ENCODE results near the gene PPP1R12A.
A peak's percentile ranks its signal among the peaks of the same experiment; 100 is the strongest.
"Not testable (repeated sequence)": the region's sequence is repeated elsewhere in the genome, so short reads cannot be mapped to it uniquely, and the experiment has no call there.

The PPP1R12A gene

GRCh38 chr12:79935021-79935623, at the start of gene PPP1R12A:
Gene PPP1R12A (minus strand): TSS chr12:79935097. CDS start chr12:79934931, 166 bp downstream.
- peak; percentile 77 to 93 (median 79) for DNase-seq (ENCODE audit: low read depth in 2 of 3, low spot score in 2 of 3)

DNA sequence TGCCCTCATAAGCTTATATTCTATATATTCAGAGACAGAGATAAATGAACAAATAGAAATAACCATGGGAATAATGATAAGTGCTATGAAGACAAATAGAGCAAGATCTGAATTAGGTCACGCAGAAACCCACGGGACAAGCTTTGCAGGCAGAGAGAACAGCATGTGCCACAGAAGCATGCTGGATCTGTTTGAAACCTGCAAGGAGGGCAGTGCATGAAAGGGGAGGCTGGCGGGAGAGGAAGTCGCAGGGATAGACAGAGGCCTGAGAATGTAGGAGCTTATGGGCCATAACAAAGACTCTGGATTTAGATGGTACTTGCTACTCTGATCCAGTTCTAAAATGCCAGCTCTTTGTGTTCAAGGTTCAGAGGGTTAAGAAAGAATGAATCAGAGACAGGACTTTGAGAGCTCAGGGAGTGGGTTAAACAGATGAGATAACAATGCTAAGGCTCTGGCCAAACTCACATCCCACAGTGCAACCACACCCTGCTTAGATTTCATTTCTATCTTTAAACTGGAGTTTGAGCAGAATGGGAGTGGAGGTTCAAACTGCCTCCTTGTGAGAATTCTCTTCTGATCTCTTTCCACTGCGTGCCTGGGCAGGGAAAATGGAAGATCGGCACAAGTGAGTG, 49.2 kb upstream of the PPP1R12A start:
- DNase-seq (ENCODE audit: low read depth in 2 of 3, low spot score in 2 of 3), result no peak

DNA sequence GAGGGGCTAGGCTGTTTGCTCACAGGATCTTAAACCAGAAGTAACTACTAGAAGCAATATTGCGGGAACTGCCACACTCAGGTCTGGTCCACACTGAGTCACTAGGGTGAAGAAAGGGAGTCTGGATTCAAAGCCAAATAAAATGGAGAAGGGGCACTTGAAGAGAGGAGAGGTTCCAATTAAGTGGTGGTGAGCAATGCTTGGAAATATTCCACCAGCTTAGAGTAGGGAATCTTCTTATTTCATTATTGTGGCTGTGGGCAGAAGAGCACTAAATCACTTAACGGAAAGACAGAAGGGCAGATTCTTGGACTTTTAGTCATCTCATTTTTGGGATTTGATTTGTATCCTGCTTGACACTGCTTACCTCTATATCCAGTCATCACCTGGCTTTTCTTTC, 48.6 kb upstream of the PPP1R12A start:
- no peak for DNase-seq (ENCODE audit: low read depth in 2 of 3, low spot score in 2 of 3)

GRCh38 chr12:79982086-79983062, 47.5 kb upstream of the PPP1R12A start:
- no peak for DNase-seq (ENCODE audit: low read depth in 2 of 3, low spot score in 2 of 3)

DNA sequence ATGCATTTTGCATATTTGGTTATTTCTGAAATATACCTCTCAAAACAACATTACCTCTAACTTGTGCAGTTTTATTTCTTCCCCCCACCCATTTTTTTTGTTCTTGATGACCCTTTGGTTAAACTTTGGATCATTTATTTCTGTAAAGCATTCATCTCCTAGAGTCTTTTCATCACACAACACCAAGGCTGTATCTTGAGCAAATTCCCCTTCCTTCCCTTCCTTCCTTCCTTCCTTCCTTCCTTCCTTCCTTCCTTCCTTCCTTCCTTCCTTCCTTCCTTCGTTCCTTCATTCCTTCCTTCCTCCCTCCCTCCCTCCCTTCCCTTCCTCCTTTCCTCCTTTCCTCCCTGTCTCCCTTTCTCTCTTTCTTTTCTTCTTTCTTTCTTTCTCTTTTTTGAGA, 43.8 kb upstream of the PPP1R12A start:
- DNase-seq (ENCODE audit: low read depth in 2 of 3, low spot score in 2 of 3), result no peak

GRCh38 chr12:79977856-79978460, 43.1 kb upstream of the PPP1R12A start:
- not testable (repeated sequence) for DNase-seq (ENCODE audit: low read depth in 2 of 3, low spot score in 2 of 3)

DNA sequence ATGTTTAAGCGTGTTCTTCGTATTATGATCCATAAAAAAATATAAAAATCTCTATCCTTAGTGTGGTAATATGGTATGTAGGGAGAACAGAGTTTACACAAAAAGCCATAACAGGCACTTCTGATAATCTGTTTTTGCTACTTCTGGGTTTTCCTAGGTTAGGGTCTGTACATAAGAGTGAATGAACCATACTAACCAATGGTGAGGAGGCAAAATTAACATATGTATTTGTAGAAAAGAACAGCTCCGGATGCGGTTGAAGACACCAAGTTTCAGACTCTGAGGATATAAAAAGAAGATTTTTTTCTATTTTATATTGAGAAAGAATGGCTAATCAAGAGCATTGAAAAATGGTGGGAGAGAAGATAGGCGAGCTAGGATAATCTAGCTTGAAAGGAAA, 40.2 kb upstream of the PPP1R12A start:
- no peak for DNase-seq (ENCODE audit: low read depth in 2 of 3, low spot score in 2 of 3)

GRCh38 chr12:79973801-79974200, 38.9 kb upstream of the PPP1R12A start:
- no peak for DNase-seq (ENCODE audit: low read depth in 2 of 3, low spot score in 2 of 3)

- DNase-seq (ENCODE audit: low read depth in 2 of 3, low spot score in 2 of 3), result no peak
These were observed 29.3 kb upstream of the PPP1R12A start for GRCh38 chr12:79964100-79964627.

DNA sequence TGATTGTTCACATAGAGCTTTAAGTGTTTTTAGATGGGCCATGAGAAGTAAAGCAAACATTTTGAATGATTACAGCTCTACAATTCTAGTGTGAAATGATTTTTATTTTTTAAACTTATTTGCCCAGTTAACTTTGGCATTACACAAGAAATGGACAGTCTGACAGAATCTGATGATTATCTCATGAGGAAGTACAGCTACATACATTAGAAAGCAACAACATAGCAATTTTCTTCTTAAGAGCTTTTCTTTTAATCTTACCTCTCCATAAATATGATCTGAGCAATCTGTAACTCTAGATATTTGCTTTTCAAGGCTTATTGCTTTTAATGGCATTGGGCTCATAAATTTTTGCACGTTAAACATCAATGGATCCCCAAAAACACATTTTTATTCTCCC, 26.5 kb upstream of the PPP1R12A start:
- no peak for DNase-seq (ENCODE audit: low read depth in 2 of 3, low spot score in 2 of 3)

GRCh38 chr12:79959484-79959883, 24.6 kb upstream of the PPP1R12A start:
- no peak for DNase-seq (ENCODE audit: low read depth in 2 of 3, low spot score in 2 of 3)

DNA sequence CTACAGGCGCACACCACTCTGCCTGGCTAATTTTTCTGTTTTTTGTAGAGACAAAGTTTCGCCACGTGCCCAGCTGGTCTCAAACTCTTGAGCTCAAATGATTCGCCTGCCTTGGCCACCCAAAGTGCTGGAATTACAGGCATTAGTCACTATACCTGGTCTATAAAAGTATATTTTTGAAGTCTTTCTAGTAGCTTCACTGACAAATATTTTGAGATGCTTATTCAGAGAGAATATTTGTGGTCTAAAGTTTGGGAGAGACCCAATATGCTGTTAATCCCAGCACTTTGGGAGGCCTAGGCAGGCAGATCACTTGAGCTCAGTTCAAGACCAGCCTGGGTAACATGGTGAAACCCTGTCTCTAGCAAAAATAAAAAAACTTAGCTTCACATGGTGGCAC, 22.0 kb upstream of the PPP1R12A start:
- DNase-seq (ENCODE audit: low read depth in 2 of 3, low spot score in 2 of 3), result no peak

- DNase-seq (ENCODE audit: low read depth in 2 of 3, low spot score in 2 of 3), result no peak
These were observed 20.7 kb upstream of the PPP1R12A start for GRCh38 chr12:79955561-79955960.

DNA sequence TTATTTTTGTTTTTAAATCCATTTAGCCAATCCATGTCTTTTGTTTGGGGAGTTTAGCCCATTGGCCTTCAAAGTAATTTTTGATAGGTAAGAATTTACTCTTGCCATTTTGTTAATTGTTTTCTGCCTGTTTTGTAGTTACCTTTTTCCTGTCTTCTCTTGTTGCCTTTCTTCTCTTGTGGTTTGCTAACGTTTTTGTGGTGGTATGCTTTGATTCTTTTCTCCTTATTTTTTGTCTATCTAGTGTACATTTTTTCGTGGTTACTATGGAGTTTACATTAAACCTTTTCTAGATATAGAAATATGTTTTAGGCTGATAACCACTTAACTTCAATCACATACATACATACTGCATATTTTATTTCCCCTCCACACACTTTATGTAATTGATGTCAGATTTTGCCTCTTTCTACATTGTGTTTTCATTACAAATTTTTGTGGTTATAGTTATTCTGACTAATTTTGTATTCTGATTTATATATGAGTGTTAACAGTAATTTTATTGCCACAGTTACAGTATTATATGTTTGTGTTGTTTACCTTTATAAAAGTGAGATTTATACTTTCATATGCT, 19.2 kb upstream of the PPP1R12A start:
- no peak for DNase-seq (ENCODE audit: low read depth in 2 of 3, low spot score in 2 of 3)

DNA sequence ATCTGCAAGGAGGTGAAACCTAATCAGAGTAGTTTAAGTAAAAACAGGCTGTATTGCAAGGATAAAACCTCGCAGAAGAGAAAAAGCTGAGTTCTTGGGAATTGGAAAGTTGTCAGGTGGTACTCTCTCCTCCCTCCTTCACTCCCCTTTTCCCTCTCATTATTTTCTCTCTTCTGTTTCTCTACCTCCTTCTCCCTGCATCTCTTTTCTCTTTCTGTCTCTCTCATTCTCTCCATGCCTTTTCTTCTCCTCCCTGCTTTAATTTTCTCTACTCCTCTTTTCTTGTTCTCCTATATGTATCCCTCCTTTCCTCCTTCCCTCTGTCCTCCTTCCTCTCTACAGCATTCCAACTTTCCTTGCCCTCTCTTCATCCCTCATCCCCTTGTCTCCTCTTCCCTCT, 14.2 kb upstream of the PPP1R12A start:
- DNase-seq (ENCODE audit: low read depth in 2 of 3, low spot score in 2 of 3), result no peak

GRCh38 chr12:79945433-79945832, 10.5 kb upstream of the PPP1R12A start:
- no peak for DNase-seq (ENCODE audit: low read depth in 2 of 3, low spot score in 2 of 3)

- no peak for DNase-seq (ENCODE audit: low read depth in 2 of 3, low spot score in 2 of 3)
These were observed 9.7 kb upstream of the PPP1R12A start for GRCh38 chr12:79944565-79944964.

- DNase-seq (ENCODE audit: low read depth in 2 of 3, low spot score in 2 of 3), result not testable (repeated sequence)
These were observed 7.9 kb upstream of the PPP1R12A start for GRCh38 chr12:79942846-79943245.

DNA sequence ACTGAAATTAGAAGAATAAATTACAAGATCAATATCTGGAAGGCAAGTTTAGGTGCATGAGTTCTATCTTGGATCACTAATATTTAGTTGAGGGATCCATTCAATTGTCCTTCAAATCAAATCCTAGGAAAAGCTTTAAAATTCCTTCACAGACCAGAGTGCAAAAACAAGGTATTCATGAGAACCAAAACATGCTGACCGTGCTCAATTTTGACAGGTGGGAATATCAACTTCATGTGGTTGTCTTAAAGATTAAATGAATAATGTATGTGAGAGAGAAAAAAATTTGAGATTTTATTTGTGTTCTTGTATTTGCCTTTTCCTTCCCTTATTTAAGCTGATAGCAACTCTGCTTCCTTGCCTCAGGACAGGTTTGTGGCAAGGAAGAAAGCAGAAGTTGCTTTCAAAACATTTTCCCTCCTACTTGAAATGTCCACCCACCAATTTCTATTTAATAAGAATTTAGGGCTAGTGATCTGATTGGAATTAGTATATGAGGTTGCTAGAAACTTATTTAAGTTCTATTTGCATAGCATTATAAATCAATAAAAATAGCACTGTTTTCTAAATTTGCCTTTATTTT, 4.9 kb upstream of the PPP1R12A start:
- DNase-seq (ENCODE audit: low read depth in 2 of 3, low spot score in 2 of 3), result no peak

DNA sequence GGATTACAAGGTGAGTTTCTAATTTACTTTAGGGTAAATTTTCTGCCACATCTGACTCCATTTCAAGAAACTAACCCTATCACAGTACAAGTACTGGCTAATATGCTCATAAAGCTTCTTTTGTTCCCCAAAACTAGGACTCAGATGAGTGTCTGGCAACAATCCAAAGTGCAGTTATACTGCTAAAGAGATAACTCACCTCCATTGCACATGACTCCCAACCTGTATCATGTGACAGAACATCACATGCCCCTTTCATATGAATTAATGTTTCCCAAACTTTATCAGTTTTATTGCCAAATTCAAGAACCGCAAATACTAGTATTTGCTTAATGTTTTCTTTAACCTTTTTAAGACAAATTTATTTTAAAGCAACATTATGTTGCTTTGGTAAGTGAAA, 3.9 kb upstream of the PPP1R12A start:
- DNase-seq (ENCODE audit: low read depth in 2 of 3, low spot score in 2 of 3), result no peak

GRCh38 chr12:79936670-79937069, 1.8 kb upstream of the PPP1R12A start:
- DNase-seq (ENCODE audit: low read depth in 2 of 3, low spot score in 2 of 3), result no peak
